H1 (cell line): Measurements from ENCODE around the gene TMEM238. TPM values are rescaled to one million over a fixed set of nuclear protein-coding genes. Genes with fewer than 3 reads are reported as not detected.

Experiments used
- CTCF ChIA-PET: fragments of 300-600 bp; sonication (Branson Sonifier 250); formaldehyde crosslinking; loops from one replicate; lab custom pipeline; 2021; ENCODE audit not compliant: partially characterized antibody; lab: Charles Lee
- POLR2A ChIA-PET: fragments of 300-600 bp; sonication (Branson Sonifier 250); formaldehyde crosslinking; loops from one replicate; lab custom pipeline; 2021; ENCODE audit warnings: inconsistent platforms; ENCODE audit not compliant: partially characterized antibody; lab: Charles Lee
- DNase-seq, 2 experiments: peaks; one replicate each; pipeline versions ENCODE4 v3.0.0 to v3.0.0-alpha.2; 2010 to 2022; ENCODE audit warnings: low spot score in 2 of 2, low read depth in 1 of 2, mixed read lengths in 1 of 2
- FAIRE-seq: peaks from 2 replicates; lab custom pipeline; 2011; peaks lifted over from hg19 to GRCh38; lab: Jason Lieb, UNC
- H2AFZ ChIP-seq: 2 replicates; pipeline ENCODE4 v1.8.1; 2012; ENCODE audit warnings: low read length, inconsistent platforms
- H2AK5ac ChIP-seq: 2 replicates; pipeline ENCODE4 v1.6.1; 2013; ENCODE audit warnings: low read depth, low read length
- H2BK120ac ChIP-seq: replicated peaks from 2 replicates; pipeline ENCODE3; 2013; ENCODE audit warnings: low read depth, low read length, inconsistent platforms
- H2BK12ac ChIP-seq: 2 replicates; pipeline ENCODE4 v1.6.1; 2013; ENCODE audit warnings: low read depth, low read length
- H2BK15ac ChIP-seq: 2 replicates; pipeline ENCODE4 v1.6.1; 2013; ENCODE audit warnings: low read length
- H2BK20ac ChIP-seq: 2 replicates; pipeline ENCODE4 v1.6.1; 2013; ENCODE audit warnings: low read length
- H2BK5ac ChIP-seq: 2 replicates; pipeline ENCODE4 v1.6.1; 2013; ENCODE audit warnings: low read depth, low read length
- H3K14ac ChIP-seq: 2 replicates; pipeline ENCODE4 v1.6.1; 2013; ENCODE audit warnings: inconsistent platforms; ENCODE audit not compliant: insufficient read length
- H3K18ac ChIP-seq: 2 replicates; pipeline ENCODE4 v1.6.1; 2013; ENCODE audit warnings: low read length; ENCODE audit errors: extremely low read depth
- H3K23ac ChIP-seq: 2 replicates; pipeline ENCODE4 v1.6.1; 2013; ENCODE audit warnings: inconsistent platforms; ENCODE audit not compliant: insufficient read length
- H3K23me2 ChIP-seq: 2 replicates; pipeline ENCODE4 v1.6.1; 2013; ENCODE audit warnings: low read depth, low read length
- H3K27ac ChIP-seq: 2 replicates; pipeline ENCODE4 v1.6.1; 2011; ENCODE audit warnings: low read depth, low read length, inconsistent platforms
- H3K27me3 ChIP-seq, 4 experiments: replicated peaks in 1 of 4; 1 replicate in 1 of 4; 2 replicates in 3 of 4; pipeline versions ENCODE4 v1.6.1 to v1.8.1; 2011 to 2013; ENCODE audit warnings: low read length in 3 of 4, mild to moderate bottlenecking in 3 of 4, inconsistent platforms in 2 of 4, mixed read lengths in 2 of 4, moderate library complexity in 1 of 4; ENCODE audit not compliant: control insufficient read depth in 3 of 4, insufficient read depth in 3 of 4; ENCODE audit errors: extremely low read depth in 1 of 4
- H3K36me3 ChIP-seq, 4 experiments: 2 replicates each; pipeline versions ENCODE4 v1.6.1 to v1.8.1; 2011 to 2013; ENCODE audit warnings: mild to moderate bottlenecking in 4 of 4, low read length in 3 of 4, moderate library complexity in 2 of 4, control low read depth in 1 of 4, inconsistent platforms in 1 of 4; ENCODE audit not compliant: insufficient read depth in 4 of 4, control insufficient read depth in 2 of 4
- H3K4ac ChIP-seq: replicated peaks from 2 replicates; pipeline ENCODE3; 2013; ENCODE audit warnings: low read length, low read depth, mixed read lengths, inconsistent platforms; ENCODE audit not compliant: insufficient read length
- H3K4me1 ChIP-seq, 4 experiments: replicated peaks in 1 of 4; 1 replicate in 1 of 4; 2 replicates in 3 of 4; pipeline versions ENCODE4 v1.6.1 to v1.8.1; 2011 to 2013; ENCODE audit warnings: low read length in 3 of 4, inconsistent platforms in 2 of 4, mixed read lengths in 1 of 4; ENCODE audit not compliant: insufficient read depth in 4 of 4, control insufficient read depth in 3 of 4
- H3K4me2 ChIP-seq, 2 experiments: 2 replicates each; pipeline versions ENCODE4 v1.6.1 to v1.8.1; 2011 to 2013; ENCODE audit warnings: low read depth in 2 of 2, low read length in 2 of 2, control low read depth in 1 of 2, inconsistent platforms in 1 of 2, mild to moderate bottlenecking in 1 of 2; ENCODE audit not compliant: insufficient read depth in 1 of 2
- H3K4me3 ChIP-seq, 4 experiments: fragments of 200-600, 300-600 bp in 1 of 4; sonication (generic), shearing (Covaris generic), sonication (Bioruptor Twin) in 1 of 4; 2 replicates each; pipeline versions ENCODE4 v1.5.1 to v1.8.1; 2011 to 2016; ENCODE audit warnings: low read length in 4 of 4, low read depth in 3 of 4, control low read depth in 2 of 4, inconsistent platforms in 2 of 4, mild to moderate bottlenecking in 2 of 4, mixed read lengths in 1 of 4, moderate library complexity in 1 of 4; ENCODE audit not compliant: insufficient read depth in 2 of 4; ENCODE audit errors: extremely low read depth in 1 of 4
- H3K56ac ChIP-seq: replicated peaks from 2 replicates; pipeline ENCODE3; 2013; ENCODE audit warnings: low read depth, mild to moderate bottlenecking, mixed read lengths, low read length, inconsistent platforms; ENCODE audit not compliant: insufficient read length
- H3K79me1 ChIP-seq: 2 replicates; pipeline ENCODE4 v1.6.1; 2013; ENCODE audit warnings: low read depth, low read length, control low read depth
- H3K79me2 ChIP-seq, 2 experiments: 2 replicates each; pipeline versions ENCODE4 v1.6.1 to v1.8.1; 2012 to 2013; ENCODE audit warnings: low read length in 2 of 2, mild to moderate bottlenecking in 2 of 2, inconsistent platforms in 1 of 2; ENCODE audit not compliant: insufficient read depth in 2 of 2, control insufficient read depth in 1 of 2
- H3K9ac ChIP-seq, 4 experiments: replicated peaks in 1 of 4; 1 replicate in 1 of 4; 2 replicates in 3 of 4; pipeline versions ENCODE4 v1.6.1 to v1.8.1; 2011 to 2013; ENCODE audit warnings: low read depth in 3 of 4, low read length in 3 of 4, control low read depth in 2 of 4, mild to moderate bottlenecking in 2 of 4, moderate library complexity in 2 of 4, inconsistent platforms in 1 of 4; ENCODE audit errors: extremely low read depth in 1 of 4
- H3K9me3 ChIP-seq, 2 experiments: 2 replicates each; pipeline versions ENCODE4 v1.6.1 to v1.8.1; 2012 to 2013; ENCODE audit warnings: mild to moderate bottlenecking in 2 of 2, moderate library complexity in 2 of 2, control low read depth in 1 of 2, inconsistent platforms in 1 of 2, low read depth in 1 of 2, low read length in 1 of 2, mixed read lengths in 1 of 2; ENCODE audit not compliant: insufficient read depth in 2 of 2
- H4K20me1 ChIP-seq, 2 experiments: replicated peaks in 1 of 2; 2 replicates each; pipeline versions ENCODE3 to v1.8.1; 2011 to 2013; ENCODE audit warnings: inconsistent platforms in 2 of 2, low read length in 2 of 2, mild to moderate bottlenecking in 1 of 2; ENCODE audit not compliant: insufficient read depth in 2 of 2, control insufficient read depth in 1 of 2
- H4K5ac ChIP-seq: 2 replicates; pipeline ENCODE4 v1.6.1; 2013; ENCODE audit warnings: low read length, low read depth, mixed read lengths, inconsistent platforms; ENCODE audit not compliant: insufficient read length
- H4K8ac ChIP-seq: 2 replicates; pipeline ENCODE4 v1.8.0; 2013; ENCODE audit warnings: mild to moderate bottlenecking, moderate library complexity, low read length, inconsistent platforms; ENCODE audit not compliant: insufficient read depth; ENCODE audit errors: extremely low read depth
- H4K91ac ChIP-seq: replicated peaks from 2 replicates; pipeline ENCODE3; 2013; ENCODE audit warnings: low read length, mixed read lengths, inconsistent platforms; ENCODE audit not compliant: insufficient read length
- BRCA1 ChIP-seq: IDR thresholded peaks from 2 replicates; pipeline ENCODE4 v1.6.1; 2012; ENCODE audit warnings: low read depth, low read length, improper control_type of control experiment
- JUND ChIP-seq: IDR thresholded peaks from 2 replicates; pipeline ENCODE4 v1.6.1; 2011; ENCODE audit warnings: mild to moderate bottlenecking, improper control_type of control experiment, low read length
- WGBS, 2 experiments: shearing (Covaris generic) in 1 of 2; methylation state at CpG; one replicate each; pipeline versions ENCODE4 v1.1.6 to v1.1.7; 2013 to 2015; ENCODE audit warnings: low lambda C conversion rate in 2 of 2, mixed read lengths in 2 of 2, inconsistent platforms in 1 of 2, low coverage in 1 of 2, missing lambda C conversion rate in 1 of 2; ENCODE audit not compliant: insufficient replicate concordance in 2 of 2, insufficient coverage in 1 of 2, insufficient read length in 1 of 2; ENCODE audit errors: extremely low coverage in 1 of 2, missing lambda C conversion rate in 1 of 2; 5-methylcytosine and 5-hydroxymethylcytosine counted together
- polyA plus RNA-seq, 7 experiments: library from polyadenylated mRNA; depleted of rRNA in 3 of 7; stranded (reverse) in 5 of 7; unstranded in 2 of 7; fragments of >200 nt in 5 of 7; fragments of 200-250 nt in 2 of 7; gene quantifications; 1 replicate in 5 of 7; 2 replicates in 1 of 7; 4 replicates in 1 of 7; pipeline versions ENCODE4 v1.2.1 to v1.2.3, GENCODE V29; 2011 to 2013; ENCODE audit warnings: missing spikeins in 2 of 7, mixed read lengths in 2 of 7
- total RNA-seq: library from RNA; stranded (reverse); fragmentation: NEBNext Ultra II Directional; extraction: Animal tissue kit (Norgen Biotek cat#: 25700); gene quantifications from 2 replicates; pipeline ENCODE4 v1.2.1, GENCODE V29; 2021

TMEM238 gene
- total and polyA plus RNA-seq, 2 of the 8 experiments (the other 6 are each of a cell fraction or from before 2014, with no cell fraction given), result 0.53 to 3.8 TPM

- H4K5ac ChIP-seq, result no peak overlapping the region
- peak overlapping the region; percentile 81; the same call in 1 of the 2 replicates for H2BK15ac ChIP-seq
- H3K18ac ChIP-seq, result no peak overlapping the region
- no peak overlapping the region for H3K14ac ChIP-seq
- FAIRE-seq (no peak), DNase-seq (no peak)
- peaks cover 0 to 37% (median 22%) of the 10 kb centered on the region in 4 experiments; a peak in 6 of 7 replicates for H3K4me1 ChIP-seq
- no peak overlapping the region for H3K23ac ChIP-seq
- no peak overlapping the region for H4K8ac ChIP-seq
- H3K79me1 ChIP-seq, result peaks cover 14% of the 10 kb centered on the region
- H2BK120ac ChIP-seq, result no peak overlapping the region
- peaks cover 36% of the 10 kb centered on the region for H3K23me2 ChIP-seq
- no peak overlapping the region for H2AFZ ChIP-seq
- H3K4me2 ChIP-seq, result peak overlapping the region in 1 of 2 experiments; percentile 95; a peak in 1 of 4 replicates
- H3K27ac ChIP-seq, result no peak overlapping the region
- peaks cover 6 to 11% (median 8%) of the 10 kb centered on the region in 4 experiments for H3K36me3 ChIP-seq
- H3K27me3 ChIP-seq, result peaks cover 0 to 16% (median 9%) of the 10 kb centered on the region in 4 experiments; a peak in 4 of 7 replicates
- TF ChIP-seq BRCA1, result no peak
- no peak for TF ChIP-seq JUND
- H2BK12ac ChIP-seq, result no peak overlapping the region
- ChIA-PET CTCF (interaction anchor here (0.7 to 3.2 kb wide), 8 partner anchors 24 to 217 kb away, joined by 3 to 37 read pairs (median 3); no protein-coding TSS in a partner anchor), POLR2A (interaction anchor here (0.7 to 26.7 kb wide), 17 partner anchors 7 to 296 kb away, joined by 3 to 874 read pairs (median 14); partner anchors contain the start of genes IL11, KMT5C, TMEM190 and UBE2S)
- WGBS, 2 experiments, result 100% methylated on average over 3 of the region's 3 CpGs; no CpG with 5 or more reads in 1 of the 2 experiments
- no peak overlapping the region for H3K56ac ChIP-seq
- no peak overlapping the region for H4K91ac ChIP-seq
- no peak overlapping the region for H2AK5ac ChIP-seq
- 0 out of 2 replicates have a peak overlapping the region, but pooled peaks have one; percentile 16 for H2BK5ac ChIP-seq
- H3K4ac ChIP-seq, result no peak overlapping the region
- no peak overlapping the region for H3K9ac ChIP-seq
- H4K20me1 ChIP-seq, result peaks cover 10 to 28% of the 10 kb centered on the region in 2 experiments
- no peak overlapping the region for H2BK20ac ChIP-seq
- peak overlapping the region in 1 of 4 experiments; percentile 60; a peak in 1 of 8 replicates for H3K4me3 ChIP-seq
- H3K9me3 ChIP-seq, result no peaks in the 10 kb centered on the region
- H3K79me2 ChIP-seq, result peaks cover 16 to 18% of the 10 kb centered on the region in 2 experiments; a peak in 3 of 4 replicates
These were observed 1.5 kb downstream of the TMEM238 start for GRCh38 chr19:55382522-55383054.
